Activated T-helper 9 cell treated with anti-CD3 and anti-CD28 coated beads, Interleukin-2, amount 50 U/mL, for 16 hours (primary cell): ENCODE data around the gene VGLL2.

ENCODE experiments used
- DNase-seq: peaks from one replicate; pipeline ENCODE4 v3.0.0-alpha.2; 2020; ENCODE audit warnings: low read depth

Gene VGLL2

GRCh38 chr6:117317261-117317660 is 51.9 kb downstream of the VGLL2 start:
- no peak for DNase-seq
